Suppressor macrophage treated with lipopolysaccharide for 4 hours (primary cell): Measurements from ENCODE around the gene ETV3.
A peak's percentile ranks its signal among the peaks of the same experiment; 100 is the strongest.

Source experiments
- DNase-seq: peaks from one replicate; pipeline ENCODE4 v3.0.0-alpha.2; 2020

The ETV3 gene

GRCh38 chr1:157158967-157159366 lies 20.8 kb upstream of the ETV3 start:
- DNase-seq: no peak

GRCh38 chr1:157157501-157158190 lies 19.5 kb upstream of the ETV3 start:
- peak; percentile 61 for DNase-seq

- DNase-seq: peak; percentile 87
These were observed 17.9 kb upstream of the ETV3 start for GRCh38 chr1:157156058-157156541.

- peak; percentile 40 for DNase-seq
These were observed 17.5 kb upstream of the ETV3 start for GRCh38 chr1:157155658-157156057.

- DNase-seq: peak; percentile 96
These were observed 16.8 kb upstream of the ETV3 start for GRCh38 chr1:157154940-157155514.

- no peak for DNase-seq
These were observed 16.1 kb upstream of the ETV3 start for GRCh38 chr1:157154291-157154690.

GRCh38 chr1:157153746-157154145 lies 15.6 kb upstream of the ETV3 start:
- no peak for DNase-seq

- DNase-seq: no peak
These were observed 14.3 kb upstream of the ETV3 start for GRCh38 chr1:157152510-157152909.

GRCh38 chr1:157151506-157151905 lies 13.3 kb upstream of the ETV3 start:
- no peak for DNase-seq

- no peak for DNase-seq
These were observed 12.9 kb upstream of the ETV3 start for GRCh38 chr1:157151073-157151472.

GRCh38 chr1:157150631-157151030 lies 12.4 kb upstream of the ETV3 start:
- no peak for DNase-seq

GRCh38 chr1:157147906-157148700 lies 9.9 kb upstream of the ETV3 start:
- DNase-seq: peak; percentile 84

- no peak for DNase-seq
These were observed 8.8 kb upstream of the ETV3 start for GRCh38 chr1:157147037-157147436.

GRCh38 chr1:157146244-157146643 lies 8.0 kb upstream of the ETV3 start:
- DNase-seq: no peak

GRCh38 chr1:157145076-157145475 lies 6.9 kb upstream of the ETV3 start:
- peak; percentile 47 for DNase-seq

GRCh38 chr1:157144509-157144908 lies 6.3 kb upstream of the ETV3 start:
- DNase-seq: no peak

GRCh38 chr1:157142765-157143423 lies 4.7 kb upstream of the ETV3 start:
- DNase-seq: peak; percentile 39

- peak; percentile 87 for DNase-seq
These were observed 4.0 kb upstream of the ETV3 start for GRCh38 chr1:157142201-157142600.

GRCh38 chr1:157141212-157141855 lies 3.1 kb upstream of the ETV3 start:
- DNase-seq: peak; percentile 63

- DNase-seq: peak; percentile 61
These were observed 1.9 kb upstream of the ETV3 start for GRCh38 chr1:157140063-157140588.

- DNase-seq: no peak
These were observed 989 bp upstream of the ETV3 start for GRCh38 chr1:157139052-157139715.
